8988T (cell line): ENCODE measurements around the gene PCNT.

ENCODE experiments used
- DNase-seq: peaks from one replicate; pipeline ENCODE4 v3.0.0; 2011

PCNT gene

DNA sequence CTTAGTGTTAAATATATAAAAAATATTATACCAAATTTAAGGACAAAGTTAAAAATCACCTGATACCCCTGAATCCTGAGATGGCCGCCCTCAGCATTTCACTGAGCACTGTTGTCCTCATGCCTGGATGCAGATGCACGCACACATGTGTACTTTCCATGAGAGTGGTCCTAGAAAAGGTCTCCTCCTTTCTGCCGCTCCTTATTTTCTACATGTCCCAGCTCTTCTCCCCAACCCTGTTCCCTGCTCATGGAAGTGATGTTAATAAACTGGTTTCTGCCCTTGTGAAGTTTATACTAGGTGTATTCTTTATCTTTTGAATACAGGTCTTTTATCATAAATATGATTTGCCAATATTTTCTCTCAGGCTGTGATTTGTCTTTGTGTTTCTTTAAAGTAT lies 167.6 kb downstream of the PCNT start:
- DNase-seq = no peak

DNA sequence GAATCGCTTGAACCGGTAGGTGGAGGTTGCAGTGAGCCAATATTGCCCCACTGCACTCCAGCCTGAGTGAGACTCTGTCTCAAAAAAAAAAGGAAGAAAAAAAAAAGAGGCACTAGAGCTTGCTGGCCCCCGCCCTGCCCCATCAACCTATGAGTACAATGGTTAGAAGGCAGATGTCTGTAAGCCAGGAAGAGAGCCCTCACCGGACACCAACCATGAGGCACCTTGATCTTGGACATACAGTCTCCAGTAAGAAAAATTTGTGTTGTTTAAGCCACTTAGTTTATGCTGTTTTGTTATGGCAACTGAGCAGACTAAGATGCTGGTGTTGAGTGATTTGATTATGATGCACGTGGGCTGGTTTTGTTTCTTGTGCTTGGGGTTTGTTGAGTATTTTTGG lies 168.9 kb downstream of the PCNT start:
- DNase-seq = no peak

DNA sequence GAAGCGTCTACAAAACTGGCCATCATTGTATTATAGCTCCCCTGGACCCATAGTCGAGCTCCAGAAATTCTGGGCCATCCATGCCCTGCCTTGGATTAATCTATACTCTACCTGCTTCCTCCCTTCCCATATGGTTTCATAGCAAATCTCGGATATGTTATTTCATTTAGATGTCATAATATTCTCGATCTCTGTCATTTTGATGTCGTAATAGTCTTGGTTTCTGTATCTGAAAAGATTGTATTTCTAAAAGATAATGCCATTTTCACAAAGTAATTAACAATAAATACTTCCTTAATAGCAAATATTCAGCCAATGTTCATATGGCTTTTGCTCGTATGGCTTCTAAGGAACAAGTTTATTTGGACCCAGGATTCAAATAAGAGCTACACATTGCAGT lies 169.9 kb downstream of the PCNT start:
- no peak for DNase-seq
